Breast epithelium (tissue), 4 donors: ENCODE results near the gene AKAP8. TPM values are rescaled to one million over a fixed set of nuclear protein-coding genes. Genes with fewer than 3 reads are reported as not detected.
"Not testable (repeated sequence)": the region's sequence is repeated elsewhere in the genome, so short reads cannot be mapped to it uniquely, and the experiment has no call there.

ENCODE experiments used
- DNase-seq, 2 donors: peaks; one replicate each; pipeline ENCODE4 v3.0.0-alpha.2; 2019; ENCODE audit warnings: low spot score in 2 of 2
- H3K27ac ChIP-seq, 2 donors: fragments of 200-600 bp; sonication (generic) in 1 of 2; one replicate each; pipeline ENCODE4 v1.5.1; 2016 to 2019; ENCODE audit warnings: mild to moderate bottlenecking in 1 of 2
- H3K27me3 ChIP-seq, 2 donors: fragments of 200-600 bp; sonication (generic) in 1 of 2; one replicate each; pipeline versions ENCODE4 v1.5.1 to v1.6.0; 2017 to 2019; ENCODE audit warnings: control low read depth in 1 of 2, mild to moderate bottlenecking in 1 of 2
- H3K36me3 ChIP-seq: fragments of 200-600 bp; one replicate; pipeline ENCODE4 v1.5.1; 2019
- H3K4me1 ChIP-seq, 2 donors: fragments of 200-600 bp; sonication (generic); one replicate each; pipeline ENCODE4 v1.5.1; 2016 to 2019; ENCODE audit warnings: control low read depth in 1 of 2
- H3K4me3 ChIP-seq, 3 donors: fragments of 200-600 bp; sonication (generic); 1 replicate in 2 of 3; 2 replicates in 1 of 3; pipeline ENCODE4 v1.5.1; 2016 to 2019; ENCODE audit warnings: mild to moderate bottlenecking in 3 of 3, moderate library complexity in 2 of 3
- H3K9me3 ChIP-seq, 2 donors: fragments of 200-600 bp; sonication (generic) in 1 of 2; one replicate each; pipeline ENCODE4 v1.5.1; 2016 to 2019; ENCODE audit warnings: control low read depth in 1 of 2
- CTCF ChIP-seq, 3 donors: fragments of 450-650 bp; IDR thresholded peaks; one replicate each; pipeline ENCODE4 v1.5.1; 2016 to 2017; ENCODE audit warnings: antibody characterized with exemption in 3 of 3, mild to moderate bottlenecking in 3 of 3, moderate library complexity in 3 of 3
- POLR2A ChIP-seq: fragments of 450-650 bp; IDR thresholded peaks from one replicate; pipeline ENCODE4 v1.6.1; 2016; ENCODE audit warnings: antibody characterized with exemption, mild to moderate bottlenecking, moderate library complexity
- POLR2AphosphoS5 ChIP-seq, 3 donors: sonication (generic); formaldehyde crosslinking; IDR thresholded peaks; one replicate each; pipeline ENCODE4 v1.6.1; 2017; ENCODE audit warnings: antibody characterized with exemption in 3 of 3
- intact Hi-C: fragments of 100-400 bp; cut with DNase I; formaldehyde crosslinking; loops from one replicate; pipeline ENCODE4 v1.15.1; 2023; ENCODE audit warnings: low total_unique reads
- total RNA-seq, 3 donors: library from RNA; depleted of rRNA; stranded (reverse); fragments of >200 nt; gene quantifications; one replicate each; pipeline ENCODE4 v1.1.0, GENCODE V29; 2016

The AKAP8 gene
- total RNA-seq, 3 donors from 2014 or later: 23.2 to 40.7 (median 33.4) TPM

GRCh38 chr19:15399635-15400034 lies 20.0 kb upstream of the AKAP8 start:
- Histone ChIP-seq H3K27ac (no peak overlapping the region), H3K4me1 (no peaks in the 10 kb centered on the region), H3K36me3 (peaks cover 14% of the 10 kb centered on the region), H3K9me3 (no peaks in the 10 kb centered on the region), H3K4me3 (no peak overlapping the region), H3K27me3 (no peaks in the 10 kb centered on the region)
- TF ChIP-seq CTCF (IDR thresholded peaks at IDR 0.05): no peak
- TF ChIP-seq POLR2AphosphoS5 (IDR thresholded peaks at IDR 0.05): no peak
- TF ChIP-seq POLR2A: no peak
- no peak for DNase-seq
- intact Hi-C loops: no loop called here

GRCh38 chr19:15399234-15399515 lies 19.6 kb upstream of the AKAP8 start:
- Histone ChIP-seq H3K9me3 (no peaks in the 10 kb centered on the region), H3K27ac (no peak overlapping the region), H3K4me1 (no peaks in the 10 kb centered on the region), H3K36me3 (peaks cover 14% of the 10 kb centered on the region), H3K4me3 (no peak overlapping the region), H3K27me3 (no peaks in the 10 kb centered on the region)
- DNase-seq: no peak
- no peak for TF ChIP-seq POLR2A
- intact Hi-C loops: no loop called here

DNA sequence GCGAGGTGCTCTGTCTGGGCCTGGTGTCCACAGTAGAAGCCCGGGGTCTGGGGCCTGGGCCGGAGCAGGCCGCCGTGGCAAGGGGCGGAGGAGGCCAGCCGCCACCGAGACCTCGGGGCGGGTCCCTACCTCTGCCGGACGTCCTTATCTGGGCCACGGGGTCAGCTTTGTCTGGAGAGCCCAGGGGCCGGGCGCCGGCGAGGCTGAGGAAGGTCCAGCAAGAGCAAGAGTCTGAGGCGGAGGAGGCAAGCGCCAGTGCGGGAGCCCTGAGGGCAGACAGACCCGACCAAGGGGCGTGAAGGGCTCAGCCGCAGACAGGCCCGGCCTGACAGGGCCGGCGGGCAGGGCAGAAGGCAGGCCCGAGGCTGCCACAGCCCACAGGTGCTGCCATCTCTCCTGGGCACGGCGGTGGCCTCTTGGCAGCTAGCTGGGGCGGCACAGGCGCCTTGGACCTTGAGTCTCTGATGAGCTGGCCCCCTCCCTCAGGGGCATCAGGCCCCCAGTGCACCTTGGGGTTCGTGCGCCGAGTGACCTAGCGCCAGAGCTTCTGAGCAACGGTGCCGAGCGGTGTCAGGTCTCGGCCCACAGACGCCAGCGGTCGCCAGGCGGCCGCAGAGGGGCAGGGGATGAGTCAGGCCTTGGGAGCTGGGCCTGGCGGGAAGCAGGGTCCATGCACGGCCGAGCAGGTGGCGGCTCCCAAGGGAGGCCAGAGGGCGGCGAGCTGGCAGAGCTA lies 19.1 kb upstream of the AKAP8 start:
- intact Hi-C loops: no loop called here
- peaks cover 14% of the 10 kb centered on the region for H3K36me3 ChIP-seq

GRCh38 chr19:15397782-15398181 lies 18.2 kb upstream of the AKAP8 start:
- TF ChIP-seq POLR2AphosphoS5 (IDR thresholded peaks at IDR 0.05) (no peak), POLR2A (no peak), CTCF (IDR thresholded peaks at IDR 0.05) (no peak)
- Histone ChIP-seq H3K27me3 (no peaks in the 10 kb centered on the region), H3K36me3 (peaks cover 14% of the 10 kb centered on the region), H3K4me1 (no peaks in the 10 kb centered on the region), H3K4me3 (no peak overlapping the region), H3K9me3 (no peaks in the 10 kb centered on the region), H3K27ac (no peak overlapping the region)
- intact Hi-C loops: no loop called here
- no peak for DNase-seq

More for the DNA sequence above, 19.1 kb upstream of the AKAP8 start:
- no peak for DNase-seq
- no peak overlapping the region for H3K27ac ChIP-seq
- H3K27me3 ChIP-seq: no peaks in the 10 kb centered on the region
- H3K9me3 ChIP-seq: no peaks in the 10 kb centered on the region
- no peak for TF ChIP-seq POLR2A
- TF ChIP-seq POLR2AphosphoS5 (IDR thresholded peaks at IDR 0.05): no peak
- TF ChIP-seq CTCF (IDR thresholded peaks at IDR 0.05): no peak
- no peaks in the 10 kb centered on the region for H3K4me1 ChIP-seq
- H3K4me3 ChIP-seq: no peak overlapping the region

GRCh38 chr19:15397236-15397635 lies 17.6 kb upstream of the AKAP8 start:
- H3K4me3 ChIP-seq: no peak overlapping the region
- no peak overlapping the region for H3K27ac ChIP-seq
- no peaks in the 10 kb centered on the region for H3K4me1 ChIP-seq
- no peak for DNase-seq
- TF ChIP-seq CTCF (IDR thresholded peaks at IDR 0.05): no peak
- no peak for TF ChIP-seq POLR2AphosphoS5 (IDR thresholded peaks at IDR 0.05)
- no peak for TF ChIP-seq POLR2A
- no peaks in the 10 kb centered on the region for H3K9me3 ChIP-seq
- no peaks in the 10 kb centered on the region for H3K27me3 ChIP-seq
- intact Hi-C loops: no loop called here
- peaks cover 14% of the 10 kb centered on the region for H3K36me3 ChIP-seq

DNA sequence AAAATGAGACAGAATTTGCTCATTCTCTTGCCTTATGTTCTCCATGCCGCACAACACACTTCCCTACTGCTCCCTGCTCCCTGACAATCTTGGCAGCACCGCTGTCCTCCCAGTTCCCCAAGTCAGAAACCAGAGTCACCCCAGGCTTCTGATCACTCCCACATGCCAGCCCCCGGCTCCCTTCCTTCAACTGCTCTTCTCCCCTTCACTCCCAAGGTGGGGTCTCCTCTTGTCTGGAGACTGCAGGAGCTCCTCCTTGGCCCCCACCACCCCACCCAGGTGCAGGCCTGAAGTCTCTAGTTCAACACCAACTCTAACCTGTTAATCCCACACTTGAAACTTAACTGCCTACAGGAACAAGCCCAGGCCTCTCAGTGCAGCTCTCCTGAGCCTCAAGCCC lies 16.8 kb upstream of the AKAP8 start:
- Histone ChIP-seq H3K4me3 (no peak overlapping the region), H3K27ac (no peak overlapping the region), H3K27me3 (no peaks in the 10 kb centered on the region), H3K9me3 (no peaks in the 10 kb centered on the region), H3K4me1 (no peaks in the 10 kb centered on the region), H3K36me3 (peaks cover 14% of the 10 kb centered on the region)
- no peak for TF ChIP-seq POLR2AphosphoS5 (IDR thresholded peaks at IDR 0.05)
- intact Hi-C loops: no loop called here
- no peak for DNase-seq

DNA sequence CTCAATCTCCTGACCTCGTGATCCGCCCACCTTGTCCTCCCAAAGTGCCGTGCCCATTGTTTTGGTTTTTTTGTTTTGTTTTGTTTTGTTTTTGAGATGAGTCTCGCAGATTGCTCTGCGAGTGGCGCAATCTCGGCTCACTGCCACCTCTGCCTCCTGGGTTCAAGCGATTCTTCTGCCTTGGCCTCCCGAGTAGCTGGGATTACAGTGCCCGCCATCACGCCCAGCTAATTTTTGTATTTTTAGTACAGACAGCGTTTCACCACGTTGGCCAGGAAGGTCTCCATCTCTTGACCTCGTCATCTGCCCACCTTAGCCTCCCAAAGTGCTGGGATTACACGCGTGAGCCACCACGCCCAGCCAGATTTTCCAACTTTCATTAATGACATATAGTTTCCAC lies 15.7 kb upstream of the AKAP8 start:
- H3K4me1 ChIP-seq, DNase-seq, H3K27ac ChIP-seq, H3K27me3 ChIP-seq, H3K9me3 ChIP-seq, H3K4me3 ChIP-seq, intact Hi-C loops: not testable (repeated sequence)
- H3K36me3 ChIP-seq: peaks cover 14% of the 10 kb centered on the region
